Measurements from ENCODE around the gene SEC24A.
"Not testable (repeated sequence)": the region's sequence is repeated elsewhere in the genome, so short reads cannot be mapped to it uniquely, and the experiment has no call there.

The SEC24A gene

GRCh38 chr5:134649163-134649835 is 714 bp downstream of the SEC24A start:
- no peak for FAIRE-seq

GRCh38 chr5:134650660-134651059 is 2.1 kb downstream of the SEC24A start:
- FAIRE-seq; DNase-seq (ENCODE audit: low spot score): not testable (repeated sequence)

More at GRCh38 chr5:134649163-134649835, 714 bp downstream of the SEC24A start:
- no peak for DNase-seq (ENCODE audit: low spot score)

GRCh38 chr5:134651531-134651930 is 2.9 kb downstream of the SEC24A start:
- FAIRE-seq, result no peak
- DNase-seq (ENCODE audit: low spot score), result no peak

- FAIRE-seq, result no peak
- no peak for DNase-seq (ENCODE audit: low spot score)
Measured at GRCh38 chr5:134656690-134657089, 8.1 kb downstream of the SEC24A start.

- no peak for FAIRE-seq
- no peak for DNase-seq (ENCODE audit: low spot score)
Measured at GRCh38 chr5:134659456-134659855, 10.9 kb downstream of the SEC24A start.

- FAIRE-seq, result no peak
- no peak for DNase-seq (ENCODE audit: low spot score)
Measured at GRCh38 chr5:134659922-134660321, 11.3 kb downstream of the SEC24A start.

GRCh38 chr5:134662971-134663370 is 14.4 kb downstream of the SEC24A start:
- FAIRE-seq, result no peak

GRCh38 chr5:134664448-134664847 is 15.9 kb downstream of the SEC24A start:
- FAIRE-seq, result no peak

More at GRCh38 chr5:134662971-134663370, 14.4 kb downstream of the SEC24A start:
- no peak for DNase-seq (ENCODE audit: low spot score)

GRCh38 chr5:134673546-134673945 is 25.0 kb downstream of the SEC24A start:
- not testable (repeated sequence) for FAIRE-seq; DNase-seq (ENCODE audit: low spot score)

More at GRCh38 chr5:134664448-134664847, 15.9 kb downstream of the SEC24A start:
- DNase-seq (ENCODE audit: low spot score), result no peak

GRCh38 chr5:134677357-134677756 is 28.8 kb downstream of the SEC24A start:
- DNase-seq (ENCODE audit: low spot score); FAIRE-seq: not testable (repeated sequence)

GRCh38 chr5:134690144-134690543 is 41.6 kb downstream of the SEC24A start:
- DNase-seq (ENCODE audit: low spot score); FAIRE-seq: not testable (repeated sequence)

GRCh38 chr5:134692722-134693121 is 44.1 kb downstream of the SEC24A start:
- DNase-seq (ENCODE audit: low spot score) (no peak), FAIRE-seq (no peak)

GRCh38 chr5:134708301-134708700 is 59.7 kb downstream of the SEC24A start:
- no peak for FAIRE-seq

GRCh38 chr5:134714120-134714519 is 65.5 kb downstream of the SEC24A start:
- DNase-seq (ENCODE audit: low spot score), result no peak

More at GRCh38 chr5:134708301-134708700, 59.7 kb downstream of the SEC24A start:
- no peak for DNase-seq (ENCODE audit: low spot score)

GRCh38 chr5:134714541-134714940 is 66.0 kb downstream of the SEC24A start:
- DNase-seq (ENCODE audit: low spot score), result no peak

More at GRCh38 chr5:134714120-134714519, 65.5 kb downstream of the SEC24A start:
- no peak for FAIRE-seq

GRCh38 chr5:134715466-134715865 is 66.9 kb downstream of the SEC24A start:
- FAIRE-seq; DNase-seq (ENCODE audit: low spot score): not testable (repeated sequence)

More at GRCh38 chr5:134714541-134714940, 66.0 kb downstream of the SEC24A start:
- FAIRE-seq, result no peak

GRCh38 chr5:134724872-134725271 is 76.3 kb downstream of the SEC24A start:
- FAIRE-seq (no peak), DNase-seq (ENCODE audit: low spot score) (no peak)

- no peak for FAIRE-seq
- DNase-seq (ENCODE audit: low spot score), result no peak
Measured at GRCh38 chr5:134732819-134733218, 84.2 kb downstream of the SEC24A start.

- FAIRE-seq, result no peak
- no peak for DNase-seq (ENCODE audit: low spot score)
Measured at GRCh38 chr5:134735243-134735642, 86.7 kb downstream of the SEC24A start.

GRCh38 chr5:134736173-134736812 is 87.7 kb downstream of the SEC24A start:
- FAIRE-seq (no peak), DNase-seq (ENCODE audit: low spot score) (no peak)

GRCh38 chr5:134738133-134738962 is 89.8 kb downstream of the SEC24A start, which contains the start of gene CAMLG:
Gene CAMLG, plus strand, starts transcription at chr5:134738548. Its CDS starts 73 bp downstream, at chr5:134738621.
- DNase-seq (ENCODE audit: low spot score), result peak; percentile 92
- no peak for FAIRE-seq

Data from urothelium cell line (cell line).